GM23248 (cell line): ENCODE results near the gene OSBP2. TPM values are rescaled to one million over a fixed set of nuclear protein-coding genes. Genes with fewer than 3 reads are reported as not detected.

Experiments
- DNase-seq: peaks from one replicate; pipeline ENCODE4 v3.0.0-alpha.2; 2015
- H2AFZ ChIP-seq: fragments of 200-600 bp; sonication (generic); 2 replicates; pipeline ENCODE4 v1.6.1; 2016; ENCODE audit warnings: antibody characterized with exemption
- H3F3A ChIP-seq: fragments of 200-600 bp; sonication (generic); 2 replicates; pipeline ENCODE4 v1.6.1; 2016; ENCODE audit warnings: mild to moderate bottlenecking, antibody characterized with exemption, mixed run types; ENCODE audit not compliant: insufficient read depth
- H3K27ac ChIP-seq: fragments of 200-600 bp; sonication (generic); 2 replicates; pipeline ENCODE4 v1.5.1; 2016; ENCODE audit warnings: mild to moderate bottlenecking
- H3K27me3 ChIP-seq: fragments of 200-600 bp; sonication (generic); replicated peaks from 2 replicates; pipeline ENCODE4 v1.6.1; 2016; ENCODE audit warnings: mild to moderate bottlenecking; ENCODE audit not compliant: insufficient read depth
- H3K36me3 ChIP-seq: fragments of 200-600 bp; sonication (generic); 2 replicates; pipeline ENCODE4 v1.6.1; 2016; ENCODE audit warnings: low read depth, mild to moderate bottlenecking
- H3K4me1 ChIP-seq: fragments of 200-600 bp; sonication (generic); 2 replicates; pipeline ENCODE4 v1.6.1; 2016; ENCODE audit warnings: mild to moderate bottlenecking; ENCODE audit not compliant: insufficient read depth
- H3K4me2 ChIP-seq: fragments of 200-600 bp; sonication (generic); one replicate; pipeline ENCODE4 v1.6.1; 2016; ENCODE audit warnings: mild to moderate bottlenecking; ENCODE audit not compliant: unreplicated experiment
- H3K4me3 ChIP-seq: fragments of 200-600 bp; sonication (generic); 2 replicates; pipeline ENCODE4 v1.5.1; 2016; ENCODE audit warnings: mild to moderate bottlenecking
- H3K79me2 ChIP-seq: fragments of 200-600 bp; sonication (generic); 2 replicates; pipeline ENCODE4 v1.6.1; 2016; ENCODE audit warnings: mild to moderate bottlenecking; ENCODE audit not compliant: insufficient read depth
- H3K9ac ChIP-seq: fragments of 200-600 bp; sonication (generic); 2 replicates; pipeline ENCODE4 v1.6.1; 2016; ENCODE audit warnings: mild to moderate bottlenecking
- H3K9me2 ChIP-seq: fragments of 200-600 bp; sonication (generic); 2 replicates; pipeline ENCODE4 v1.6.1; 2016; ENCODE audit warnings: mixed run types, mild to moderate bottlenecking, moderate library complexity; ENCODE audit not compliant: insufficient read depth
- H3K9me3 ChIP-seq: fragments of 200-600 bp; sonication (generic); one replicate; pipeline ENCODE4 v1.6.1; 2017; ENCODE audit warnings: low read depth
- H4K20me1 ChIP-seq: fragments of 200-600 bp; sonication (generic); 2 replicates; pipeline ENCODE4 v1.6.0; 2016; ENCODE audit not compliant: insufficient read depth
- EZH2 ChIP-seq: fragments of 200-600 bp; sonication (generic); IDR thresholded peaks from 2 replicates; pipeline ENCODE4 v1.6.1; 2018; ENCODE audit warnings: antibody characterized with exemption, mild to moderate bottlenecking; ENCODE audit not compliant: insufficient read depth, poor library complexity, severe bottlenecking
- EZH2phosphoT487 ChIP-seq: fragments of 200-600 bp; sonication (generic); IDR thresholded peaks from 2 replicates; pipeline ENCODE4 v1.6.1; 2018; ENCODE audit warnings: antibody characterized with exemption, moderate library complexity, mild to moderate bottlenecking, low read depth; ENCODE audit not compliant: insufficient read depth
- WGBS, 2 experiments: methylation state at CpG; one replicate each; pipeline ENCODE4 v1.1.6; 2015 to 2017; ENCODE audit warnings: low lambda C conversion rate in 2 of 2, low coverage in 1 of 2; ENCODE audit errors: missing lambda C conversion rate in 2 of 2; 5-methylcytosine and 5-hydroxymethylcytosine counted together
- in situ Hi-C: fragments of 300-500 bp; cut with MboI; formaldehyde crosslinking; loops from 2 replicates; pipeline ENCODE4 v1.15.0; 2020
- polyA plus RNA-seq: library from polyadenylated mRNA; unstranded; fragments of >200 nt; fragmentation: Nextera tagmentation; extraction: Ambion mirVana; gene quantifications from 2 replicates; pipeline ENCODE4 v1.2.1, GENCODE V29; 2016
- total RNA-seq: library from RNA; depleted of rRNA; stranded (reverse); fragments of >200 nt; shearing (Covaris generic); gene quantifications from 2 replicates; pipeline ENCODE4 v1.2.3, GENCODE V29; 2014

Gene OSBP2
- total and polyA plus RNA-seq, 2 experiments from 2014 or later = 1.1 to 1.3 TPM

GRCh38 chr22:30859714-30860095 lies 165.0 kb downstream of the OSBP2 start:
- TF ChIP-seq EZH2phosphoT487 (no peak), EZH2 (no peak)
- no peak overlapping the region for H2AFZ ChIP-seq
- in situ Hi-C loops = no loop called here
- no peaks in the 10 kb centered on the region for H4K20me1 ChIP-seq
- H3K27me3 ChIP-seq = no peaks in the 10 kb centered on the region
- no peak overlapping the region for H3K4me3 ChIP-seq
- no peaks in the 10 kb centered on the region for H3K36me3 ChIP-seq
- H3K4me1 ChIP-seq = no peaks in the 10 kb centered on the region
- H3K79me2 ChIP-seq = no peaks in the 10 kb centered on the region
- H3K27ac ChIP-seq = no peak overlapping the region
- no peaks in the 10 kb centered on the region for H3K9me2 ChIP-seq
- no peaks in the 10 kb centered on the region for H3K9me3 ChIP-seq
- H3F3A ChIP-seq = no peaks in the 10 kb centered on the region
- no peak for DNase-seq
- 72 to 80% methylated on average over 7 of the region's 7 CpGs for WGBS, 2 experiments
- no peak overlapping the region for H3K4me2 ChIP-seq
- H3K9ac ChIP-seq = no peak overlapping the region

- Histone ChIP-seq H3K36me3 (no peaks in the 10 kb centered on the region), H4K20me1 (no peaks in the 10 kb centered on the region), H3K4me3 (no peak overlapping the region), H3K4me2 (no peak overlapping the region), H3K9me3 (no peaks in the 10 kb centered on the region), H3K4me1 (no peaks in the 10 kb centered on the region), H3K27me3 (no peaks in the 10 kb centered on the region), H2AFZ (no peak overlapping the region), H3K79me2 (no peaks in the 10 kb centered on the region), H3K9ac (no peak overlapping the region), H3K27ac (no peak overlapping the region), H3F3A (no peaks in the 10 kb centered on the region), H3K9me2 (no peaks in the 10 kb centered on the region)
- no peak for DNase-seq
- WGBS, 2 experiments = 64 to 66% methylated on average over 12 of the region's 12 CpGs
- in situ Hi-C loops = no loop called here
- TF ChIP-seq EZH2phosphoT487 (no peak), EZH2 (no peak)
Observed at GRCh38 chr22:30860176-30861105, 165.8 kb downstream of the OSBP2 start.

- H3K9ac ChIP-seq = no peak overlapping the region
- no peaks in the 10 kb centered on the region for H3F3A ChIP-seq
- no peak overlapping the region for H2AFZ ChIP-seq
- in situ Hi-C loops = no loop called here
- H3K4me2 ChIP-seq = no peak overlapping the region
- H3K79me2 ChIP-seq = no peaks in the 10 kb centered on the region
- H3K4me1 ChIP-seq = no peaks in the 10 kb centered on the region
- no peaks in the 10 kb centered on the region for H3K36me3 ChIP-seq
- no peak for TF ChIP-seq EZH2phosphoT487
- no peak for TF ChIP-seq EZH2
- H3K4me3 ChIP-seq = no peak overlapping the region
- no peak overlapping the region for H3K27ac ChIP-seq
- no peaks in the 10 kb centered on the region for H3K9me3 ChIP-seq
- 84% methylated on average over 8 to 9 of the region's 9 CpGs for WGBS, 2 experiments
- no peaks in the 10 kb centered on the region for H4K20me1 ChIP-seq
- no peaks in the 10 kb centered on the region for H3K9me2 ChIP-seq
- DNase-seq = no peak
- H3K27me3 ChIP-seq = no peaks in the 10 kb centered on the region
Observed at GRCh38 chr22:30861131-30861530, 166.5 kb downstream of the OSBP2 start.

- Histone ChIP-seq H2AFZ (no peak overlapping the region), H3F3A (no peaks in the 10 kb centered on the region), H3K4me1 (no peaks in the 10 kb centered on the region), H3K4me2 (no peak overlapping the region), H4K20me1 (no peaks in the 10 kb centered on the region), H3K9me3 (no peaks in the 10 kb centered on the region), H3K27ac (no peak overlapping the region), H3K9me2 (no peaks in the 10 kb centered on the region), H3K4me3 (no peak overlapping the region), H3K27me3 (no peaks in the 10 kb centered on the region), H3K36me3 (no peaks in the 10 kb centered on the region), H3K79me2 (no peaks in the 10 kb centered on the region), H3K9ac (no peak overlapping the region)
- 77 to 78% methylated on average over 16 of the region's 16 CpGs for WGBS, 2 experiments
- in situ Hi-C loops = no loop called here
- TF ChIP-seq EZH2phosphoT487 = no peak
- no peak for TF ChIP-seq EZH2
- DNase-seq = no peak
Observed at GRCh38 chr22:30861688-30862552, 167.2 kb downstream of the OSBP2 start.
